Spinal cord (tissue), 10 donors: ENCODE data around the gene VASN. TPM values are rescaled to one million over a fixed set of nuclear protein-coding genes. Genes with fewer than 3 reads are reported as not detected.
A peak's percentile ranks its signal among the peaks of the same experiment; 100 is the strongest.

Experiments used
- DNase-seq, 6 donors: peaks; one replicate each; pipeline versions ENCODE4 v3.0.0 to v3.0.0-alpha.2; 2013 to 2015; ENCODE audit warnings: low spot score in 6 of 6, low read depth in 4 of 6
- H3K27ac ChIP-seq: one replicate; pipeline ENCODE4 v1.5.1; 2013; ENCODE audit warnings: low read depth, low read length, control low read depth
- H3K27me3 ChIP-seq: one replicate; pipeline ENCODE4 v1.6.1; 2013; ENCODE audit warnings: low read length; ENCODE audit not compliant: control insufficient read depth, insufficient read depth
- H3K36me3 ChIP-seq: one replicate; pipeline ENCODE4 v1.6.1; 2013; ENCODE audit warnings: low read length; ENCODE audit not compliant: control insufficient read depth, insufficient read depth
- H3K4me1 ChIP-seq: one replicate; pipeline ENCODE4 v1.6.1; 2013; ENCODE audit warnings: low read length; ENCODE audit not compliant: control insufficient read depth, insufficient read depth
- H3K4me3 ChIP-seq: one replicate; pipeline ENCODE4 v1.5.1; 2013; ENCODE audit warnings: low read depth, low read length, control low read depth
- H3K9me3 ChIP-seq: one replicate; pipeline ENCODE4 v1.6.1; 2013; ENCODE audit warnings: low read length; ENCODE audit not compliant: control insufficient read depth, insufficient read depth
- WGBS: methylation state at CpG from one replicate; pipeline ENCODE4 v1.1.5; 2013; ENCODE audit warnings: missing lambda C conversion rate; ENCODE audit not compliant: insufficient coverage; 5-methylcytosine and 5-hydroxymethylcytosine counted together
- polyA plus RNA-seq, 2 donors: library from polyadenylated mRNA; unstranded; fragments of 120-200 nt; gene quantifications; one replicate each; pipeline ENCODE4 v1.2.1, GENCODE V29; 2013; ENCODE audit not compliant: insufficient read length in 2 of 2
- total RNA-seq, 2 donors: library from RNA; depleted of rRNA in 1 of 2; stranded (reverse); fragments of 120-200 nt in 1 of 2; fragments of >200 nt in 1 of 2; gene quantifications; one replicate each; pipeline versions ENCODE4 v1.2.3 to v1.2.4, GENCODE V29; 2013 to 2014
- donor health status: healthy.

Gene VASN
- total and polyA plus RNA-seq, 4 donors: 5.3 to 19.6 (median 9.5) TPM

- Histone ChIP-seq H3K4me1 (peaks cover 5% of the 10 kb centered on the region), H3K27ac (no peak overlapping the region), H3K9me3 (no peaks in the 10 kb centered on the region), H3K36me3 (peaks cover 95% of the 10 kb centered on the region), H3K27me3 (no peaks in the 10 kb centered on the region), H3K4me3 (no peak overlapping the region)
- 93% methylated on average over 24 of the region's 28 CpGs for WGBS
- DNase-seq: no peak
These were observed 10.4 kb upstream of the VASN start for GRCh38 chr16:4361033-4361943.

- no peak for DNase-seq
- no peaks in the 10 kb centered on the region for H3K27me3 ChIP-seq
- WGBS: 93% methylated on average over 12 of the region's 12 CpGs
- H3K4me1 ChIP-seq: peaks cover 5% of the 10 kb centered on the region
- no peak overlapping the region for H3K27ac ChIP-seq
- no peak overlapping the region for H3K4me3 ChIP-seq
- H3K9me3 ChIP-seq: no peaks in the 10 kb centered on the region
- H3K36me3 ChIP-seq: peaks cover 95% of the 10 kb centered on the region
These were observed 9.7 kb upstream of the VASN start for GRCh38 chr16:4361944-4362311.

GRCh38 chr16:4362476-4363135 lies 9.0 kb upstream of the VASN start:
- Histone ChIP-seq H3K4me1 (peaks cover 5% of the 10 kb centered on the region), H3K27ac (no peak overlapping the region), H3K36me3 (peaks cover 93% of the 10 kb centered on the region), H3K4me3 (no peak overlapping the region), H3K9me3 (no peaks in the 10 kb centered on the region), H3K27me3 (no peaks in the 10 kb centered on the region)
- peak in 1 of 6 donors; percentile 61 for DNase-seq
- WGBS: 85% methylated on average over 15 of the region's 19 CpGs

GRCh38 chr16:4364196-4365013 lies 7.2 kb upstream of the VASN start:
- WGBS: 89% methylated on average over 37 of the region's 37 CpGs
- no peak for DNase-seq
- H3K4me1 ChIP-seq: peaks cover 1% of the 10 kb centered on the region
- H3K9me3 ChIP-seq: no peaks in the 10 kb centered on the region
- no peak overlapping the region for H3K4me3 ChIP-seq
- H3K36me3 ChIP-seq: peaks cover 85% of the 10 kb centered on the region
- H3K27ac ChIP-seq: no peak overlapping the region
- no peaks in the 10 kb centered on the region for H3K27me3 ChIP-seq

GRCh38 chr16:4365014-4365406 lies 6.6 kb upstream of the VASN start:
- Histone ChIP-seq H3K9me3 (no peaks in the 10 kb centered on the region), H3K4me3 (no peak overlapping the region), H3K27ac (no peak overlapping the region), H3K4me1 (no peaks in the 10 kb centered on the region), H3K36me3 (peaks cover 81% of the 10 kb centered on the region), H3K27me3 (no peaks in the 10 kb centered on the region)
- DNase-seq: no peak
- WGBS: 90% methylated on average over 10 of the region's 10 CpGs

- H3K4me3 ChIP-seq: no peak overlapping the region
- DNase-seq: no peak
- no peaks in the 10 kb centered on the region for H3K9me3 ChIP-seq
- no peaks in the 10 kb centered on the region for H3K27me3 ChIP-seq
- peaks cover 77% of the 10 kb centered on the region for H3K36me3 ChIP-seq
- H3K27ac ChIP-seq: no peak overlapping the region
- WGBS: 91% methylated on average over 12 of the region's 12 CpGs
- H3K4me1 ChIP-seq: peaks cover 4% of the 10 kb centered on the region
These were observed 6.0 kb upstream of the VASN start for GRCh38 chr16:4365615-4366014.

- no peak for DNase-seq
- H3K4me3 ChIP-seq: no peak overlapping the region
- no peaks in the 10 kb centered on the region for H3K27me3 ChIP-seq
- H3K27ac ChIP-seq: no peak overlapping the region
- no peaks in the 10 kb centered on the region for H3K9me3 ChIP-seq
- peaks cover 73% of the 10 kb centered on the region for H3K36me3 ChIP-seq
- WGBS: 84% methylated on average over 11 of the region's 13 CpGs
- H3K4me1 ChIP-seq: peaks cover 8% of the 10 kb centered on the region
These were observed 5.6 kb upstream of the VASN start for GRCh38 chr16:4366016-4366415.

- H3K27me3 ChIP-seq: no peaks in the 10 kb centered on the region
- H3K27ac ChIP-seq: no peak overlapping the region
- peaks cover 19% of the 10 kb centered on the region for H3K4me1 ChIP-seq
- peaks cover 59% of the 10 kb centered on the region for H3K36me3 ChIP-seq
- WGBS: 92% methylated on average over 3 of the region's 5 CpGs
- H3K4me3 ChIP-seq: no peak overlapping the region
- no peak for DNase-seq
- no peaks in the 10 kb centered on the region for H3K9me3 ChIP-seq
These were observed 4.2 kb upstream of the VASN start for GRCh38 chr16:4367393-4367856.

- WGBS: 82% methylated on average over 13 of the region's 13 CpGs
These were observed 2.5 kb upstream of the VASN start for GRCh38 chr16:4369007-4369733.

More at GRCh38 chr16:4369007-4369733, 2.5 kb upstream of the VASN start:
- Histone ChIP-seq H3K4me1 (peaks cover 36% of the 10 kb centered on the region), H3K27ac (no peak overlapping the region), H3K9me3 (no peaks in the 10 kb centered on the region), H3K4me3 (no peak overlapping the region), H3K36me3 (peaks cover 46% of the 10 kb centered on the region), H3K27me3 (no peaks in the 10 kb centered on the region)
- DNase-seq: no peak
